MM.1S (cell line): ENCODE results near the gene P2RY12.
A peak's percentile ranks its signal among the peaks of the same experiment; 100 is the strongest.

ENCODE experiments used
- DNase-seq: peaks from one replicate; pipeline ENCODE4 v3.0.0-alpha.2; 2015
- H2AFZ ChIP-seq: fragments of 300-600 bp; sonication (generic); 2 replicates; pipeline ENCODE4 v1.6.0; 2016; ENCODE audit warnings: antibody characterized with exemption, low read length
- H3F3A ChIP-seq: fragments of 300-600 bp; sonication (generic); 2 replicates; pipeline ENCODE4 v1.6.1; 2016; ENCODE audit warnings: mild to moderate bottlenecking, antibody characterized with exemption, low read length, moderate library complexity, mixed read lengths; ENCODE audit not compliant: insufficient read depth
- H3K27ac ChIP-seq: fragments of 300-600 bp; sonication (generic); 2 replicates; pipeline ENCODE4 v1.5.1; 2016; ENCODE audit warnings: mild to moderate bottlenecking, low read length
- H3K27me3 ChIP-seq: fragments of 300-600 bp; sonication (generic); replicated peaks from 2 replicates; pipeline ENCODE4 v1.6.0; 2016; ENCODE audit warnings: low read length; ENCODE audit not compliant: insufficient read depth
- H3K36me3 ChIP-seq: fragments of 300-600 bp; sonication (generic); replicated peaks from 2 replicates; pipeline ENCODE4 v1.6.1; 2016; ENCODE audit warnings: mild to moderate bottlenecking, low read length, mixed read lengths; ENCODE audit not compliant: insufficient read depth
- H3K4me1 ChIP-seq: fragments of 300-600 bp; sonication (generic); 2 replicates; pipeline ENCODE4 v1.6.1; 2016; ENCODE audit warnings: low read length, mixed read lengths
- H3K4me2 ChIP-seq: fragments of 300-600 bp; sonication (generic); 2 replicates; pipeline ENCODE4 v1.6.0; 2016; ENCODE audit warnings: low read depth, low read length
- H3K4me3 ChIP-seq: fragments of 300-600 bp; sonication (generic); 2 replicates; pipeline ENCODE4 v1.5.1; 2016; ENCODE audit warnings: low read length, mixed read lengths
- H3K79me2 ChIP-seq: fragments of 300-600 bp; sonication (generic); 2 replicates; pipeline ENCODE4 v1.6.1; 2016; ENCODE audit warnings: mixed run types, low read length, mixed read lengths
- H3K9ac ChIP-seq: fragments of 300-600 bp; sonication (generic); 2 replicates; pipeline ENCODE4 v1.6.1; 2016; ENCODE audit warnings: low read length, mixed read lengths
- H3K9me2 ChIP-seq: fragments of 300-600 bp; sonication (generic); replicated peaks from 2 replicates; pipeline ENCODE4 v1.6.1; 2016; ENCODE audit warnings: mild to moderate bottlenecking, low read length, mixed read lengths; ENCODE audit not compliant: insufficient read depth
- H3K9me3 ChIP-seq: fragments of 300-600 bp; sonication (generic); replicated peaks from 2 replicates; pipeline ENCODE4 v1.6.1; 2016; ENCODE audit warnings: mild to moderate bottlenecking, low read length, mixed read lengths; ENCODE audit not compliant: insufficient read depth
- H4K20me1 ChIP-seq: fragments of 300-600 bp; sonication (generic); 2 replicates; pipeline ENCODE4 v1.6.1; 2016; ENCODE audit warnings: mild to moderate bottlenecking, low read length, moderate library complexity, mixed read lengths; ENCODE audit not compliant: insufficient read depth
- CTCF ChIP-seq: fragments of 300-600 bp; sonication (generic); IDR thresholded peaks from 2 replicates; pipeline ENCODE4 v1.5.1; 2016; ENCODE audit warnings: antibody characterized with exemption, low read length, mixed read lengths
- EZH2 ChIP-seq: fragments of 300-600 bp; sonication (generic); optimal IDR thresholded peaks from 2 replicates; pipeline ENCODE3; 2017; ENCODE audit warnings: low read depth, mild to moderate bottlenecking, antibody characterized with exemption, low read length, mixed read lengths
- EZH2phosphoT487 ChIP-seq: fragments of 300-600 bp; sonication (generic); IDR thresholded peaks from 2 replicates; pipeline ENCODE4 v1.6.1; 2018; ENCODE audit warnings: antibody characterized with exemption, low read length

P2RY12 gene

GRCh38 chr3:151425627-151426340 is 41.2 kb upstream of the P2RY12 start:
- no peaks in the 10 kb centered on the region; the same call in 1 of the 2 replicates for H3K4me1 ChIP-seq
- no peaks in the 10 kb centered on the region for H3K9me3 ChIP-seq
- peak; percentile 53 for TF ChIP-seq CTCF
- no peak for TF ChIP-seq EZH2phosphoT487
- no peak overlapping the region for H3K4me3 ChIP-seq
- no peak overlapping the region for H3K27ac ChIP-seq
- no peaks in the 10 kb centered on the region for H3K36me3 ChIP-seq
- no peak overlapping the region for H3K9ac ChIP-seq
- H3K4me2 ChIP-seq = no peak overlapping the region; the same call in 1 of the 2 replicates
- no peaks in the 10 kb centered on the region for H4K20me1 ChIP-seq
- DNase-seq = no peak
- H3F3A ChIP-seq = no peaks in the 10 kb centered on the region
- H3K79me2 ChIP-seq = no peaks in the 10 kb centered on the region
- no peaks in the 10 kb centered on the region for H3K27me3 ChIP-seq
- no peaks in the 10 kb centered on the region for H3K9me2 ChIP-seq
- 0 out of 2 replicates have a peak overlapping the region, but pooled peaks have one; percentile 15 for H2AFZ ChIP-seq

- no peaks in the 10 kb centered on the region for H3K79me2 ChIP-seq
Observed at GRCh38 chr3:151423091-151423490, 38.5 kb upstream of the P2RY12 start.

GRCh38 chr3:151421938-151422337 is 37.4 kb upstream of the P2RY12 start:
- Histone ChIP-seq H3F3A (no peaks in the 10 kb centered on the region), H3K27me3 (no peaks in the 10 kb centered on the region), H3K4me3 (no peak overlapping the region), H3K9ac (no peak overlapping the region), H3K4me2 (no peak overlapping the region), H3K27ac (no peak overlapping the region), H3K36me3 (no peaks in the 10 kb centered on the region), H3K9me2 (no peaks in the 10 kb centered on the region), H3K9me3 (no peaks in the 10 kb centered on the region), H4K20me1 (no peaks in the 10 kb centered on the region), H2AFZ (no peak overlapping the region), H3K4me1 (no peaks in the 10 kb centered on the region; the same call in 1 of the 2 replicates), H3K79me2 (no peaks in the 10 kb centered on the region)
- no peak for DNase-seq
- no peak for TF ChIP-seq EZH2phosphoT487
- no peak for TF ChIP-seq EZH2
- TF ChIP-seq CTCF = no peak

More at GRCh38 chr3:151423091-151423490, 38.5 kb upstream of the P2RY12 start:
- H3K4me2 ChIP-seq = no peak overlapping the region
- TF ChIP-seq CTCF (no peak), EZH2phosphoT487 (no peak), EZH2 (no peak)
- no peaks in the 10 kb centered on the region for H3F3A ChIP-seq
- no peaks in the 10 kb centered on the region for H3K9me3 ChIP-seq
- H3K27ac ChIP-seq = no peak overlapping the region
- DNase-seq = no peak
- no peak overlapping the region for H3K9ac ChIP-seq
- H3K4me3 ChIP-seq = no peak overlapping the region
- H2AFZ ChIP-seq = no peak overlapping the region
- H3K4me1 ChIP-seq = no peaks in the 10 kb centered on the region; the same call in 1 of the 2 replicates
- no peaks in the 10 kb centered on the region for H3K36me3 ChIP-seq
- H3K27me3 ChIP-seq = no peaks in the 10 kb centered on the region
- H4K20me1 ChIP-seq = no peaks in the 10 kb centered on the region
- no peaks in the 10 kb centered on the region for H3K9me2 ChIP-seq
